Non-pigmented ciliary epithelial cell (primary cell): ENCODE data around the gene ATP6V0A4.

Experiments used
- DNase-seq: peaks from one replicate; pipeline ENCODE4 v3.0.0-alpha.2; 2010; ENCODE audit warnings: low read depth

ATP6V0A4 gene

DNA sequence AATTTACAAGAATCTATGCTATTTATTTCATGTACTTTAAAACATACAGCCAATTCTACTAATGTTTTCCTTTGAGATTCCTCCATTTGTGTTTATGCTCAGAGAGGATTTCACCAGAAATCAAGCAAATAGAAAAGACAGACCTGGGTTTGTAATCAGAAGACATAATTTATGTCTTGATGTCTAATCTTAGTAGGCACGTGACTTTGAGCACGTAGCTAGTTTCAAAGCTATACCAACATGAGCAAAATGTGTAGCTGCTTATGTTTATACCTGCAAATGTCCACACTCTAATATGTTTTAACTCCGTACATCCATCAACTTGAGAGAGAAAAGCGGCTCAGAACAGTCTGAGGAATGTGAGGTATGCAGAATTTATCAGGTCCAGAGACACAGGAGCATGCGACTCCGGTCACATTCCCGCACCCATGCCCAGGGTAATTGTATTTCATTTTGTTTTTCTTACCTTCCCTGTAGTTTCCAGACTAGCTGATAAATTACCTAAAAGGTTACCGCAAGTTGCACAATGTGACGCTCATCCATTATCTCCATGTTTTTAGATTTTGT is 136.8 kb downstream of the ATP6V0A4 start:
- DNase-seq: no peak

GRCh38 chr7:138658889-138659288 is 139.1 kb downstream of the ATP6V0A4 start:
- no peak for DNase-seq

GRCh38 chr7:138657854-138658386 is 140.1 kb downstream of the ATP6V0A4 start:
- no peak for DNase-seq

- no peak for DNase-seq
Measured at GRCh38 chr7:138656952-138657351, 141.0 kb downstream of the ATP6V0A4 start.
